Smooth muscle cell (in vitro differentiated cells): ENCODE measurements around the gene SDF4. TPM values are rescaled to one million over a fixed set of nuclear protein-coding genes. Genes with fewer than 3 reads are reported as not detected.

Source experiments
- DNase-seq: peaks from one replicate; lab custom pipeline; 2025; ENCODE audit not compliant: unreplicated experiment; lab: John Stamatoyannopoulos, UW
- H2AFZ ChIP-seq: fragments of 200-600 bp; sonication (generic); 2 replicates; pipeline ENCODE4 v1.6.0; 2016; ENCODE audit warnings: antibody characterized with exemption, low read depth, mild to moderate bottlenecking
- H3F3A ChIP-seq: fragments of 200-600 bp; sonication (generic); 2 replicates; pipeline ENCODE4 v1.6.0; 2017; ENCODE audit warnings: antibody characterized with exemption, low read depth
- H3K27ac ChIP-seq: fragments of 200-600 bp; sonication (generic); 2 replicates; pipeline ENCODE4 v1.5.1; 2016; ENCODE audit warnings: low read depth, mild to moderate bottlenecking
- H3K27me3 ChIP-seq: fragments of 200-600 bp; sonication (generic); 2 replicates; pipeline ENCODE4 v1.6.1; 2016; ENCODE audit warnings: low read depth, mild to moderate bottlenecking
- H3K36me3 ChIP-seq: fragments of 200-600 bp; sonication (generic); 2 replicates; pipeline ENCODE4 v1.5.1; 2016; ENCODE audit warnings: low read depth
- H3K4me1 ChIP-seq: fragments of 200-600 bp; sonication (generic); 2 replicates; pipeline ENCODE4 v1.5.1; 2016; ENCODE audit warnings: low read depth
- H3K4me2 ChIP-seq: fragments of 200-600 bp; sonication (generic); 2 replicates; pipeline ENCODE4 v1.6.0; 2016; ENCODE audit warnings: mild to moderate bottlenecking
- H3K4me3 ChIP-seq: fragments of 200-600 bp; sonication (generic); 2 replicates; pipeline ENCODE4 v1.5.1; 2016; ENCODE audit warnings: mild to moderate bottlenecking
- H3K79me2 ChIP-seq: fragments of 200-600 bp; sonication (generic); 2 replicates; pipeline ENCODE4 v1.6.0; 2016; ENCODE audit warnings: low read depth, mild to moderate bottlenecking
- H3K9ac ChIP-seq: fragments of 200-600 bp; sonication (generic); 2 replicates; pipeline ENCODE4 v1.6.0; 2016; ENCODE audit warnings: low read depth
- H3K9me3 ChIP-seq: fragments of 200-600 bp; sonication (generic); replicated peaks from 2 replicates; pipeline ENCODE4 v1.5.1; 2016; ENCODE audit warnings: low read depth
- H4K20me1 ChIP-seq: fragments of 200-600 bp; sonication (generic); 2 replicates; pipeline ENCODE4 v1.6.0; 2016; ENCODE audit warnings: low read depth
- CTCF ChIP-seq: fragments of 200-600 bp; sonication (generic); IDR thresholded peaks from 2 replicates; pipeline ENCODE4 v1.5.1; 2017; ENCODE audit warnings: borderline replicate concordance, mild to moderate bottlenecking, antibody characterized with exemption; ENCODE audit not compliant: insufficient read depth, poor library complexity, severe bottlenecking
- WGBS: methylation state at CpG from one replicate; pipeline ENCODE4 v1.1.7; 2016; ENCODE audit warnings: low lambda C conversion rate; 5-methylcytosine and 5-hydroxymethylcytosine counted together
- polyA plus RNA-seq: library from polyadenylated mRNA; unstranded; fragments of >200 nt; fragmentation: Nextera tagmentation; extraction: Ambion mirVana; gene quantifications from 2 replicates; pipeline ENCODE4 v1.2.1, GENCODE V29; 2016
- total RNA-seq: library from RNA; depleted of rRNA; stranded (reverse); fragments of >200 nt; gene quantifications from 2 replicates; pipeline ENCODE4 v1.2.3, GENCODE V29; 2014

Gene SDF4
- total and polyA plus RNA-seq, 2 experiments from 2014 or later = 94.9 to 263 TPM

- no peak for TF ChIP-seq CTCF
- H3K9me3 ChIP-seq = no peaks in the 10 kb centered on the region
- WGBS = 96% methylated on average over 26 of the region's 26 CpGs
- no peak overlapping the region for H3K4me3 ChIP-seq
- H3K79me2 ChIP-seq = peaks cover 28% of the 10 kb centered on the region
- no peaks in the 10 kb centered on the region for H3K4me1 ChIP-seq
- no peak overlapping the region for H3K4me2 ChIP-seq
- DNase-seq = no peak
- H3K27me3 ChIP-seq = no peaks in the 10 kb centered on the region
- H3F3A ChIP-seq = no peaks in the 10 kb centered on the region
- H3K9ac ChIP-seq = no peak overlapping the region
- H3K36me3 ChIP-seq = no peaks in the 10 kb centered on the region
- no peak overlapping the region for H2AFZ ChIP-seq
- H4K20me1 ChIP-seq = peaks cover 84% of the 10 kb centered on the region
- no peak overlapping the region for H3K27ac ChIP-seq
These were observed 28.3 kb upstream of the SDF4 start for GRCh38 chr1:1259951-1260600.

- DNase-seq = no peak
- H2AFZ ChIP-seq = no peak overlapping the region
- no peaks in the 10 kb centered on the region for H3K4me1 ChIP-seq
- peaks cover 84% of the 10 kb centered on the region for H4K20me1 ChIP-seq
- no peak for TF ChIP-seq CTCF
- no peaks in the 10 kb centered on the region for H3F3A ChIP-seq
- H3K4me2 ChIP-seq = no peak overlapping the region
- no peak overlapping the region for H3K27ac ChIP-seq
- peaks cover 28% of the 10 kb centered on the region for H3K79me2 ChIP-seq
- no peak overlapping the region for H3K4me3 ChIP-seq
- H3K27me3 ChIP-seq = no peaks in the 10 kb centered on the region
- H3K9ac ChIP-seq = no peak overlapping the region
- no peaks in the 10 kb centered on the region for H3K36me3 ChIP-seq
- no peaks in the 10 kb centered on the region for H3K9me3 ChIP-seq
- WGBS = 99% methylated on average over 18 of the region's 18 CpGs
These were observed 27.7 kb upstream of the SDF4 start for GRCh38 chr1:1259540-1259939.

- Histone ChIP-seq H3K9ac (no peak overlapping the region), H3K36me3 (no peaks in the 10 kb centered on the region), H3K4me2 (no peak overlapping the region), H3K27ac (no peak overlapping the region), H3K4me3 (no peak overlapping the region), H3K9me3 (no peaks in the 10 kb centered on the region), H3K27me3 (no peaks in the 10 kb centered on the region), H3K79me2 (peaks cover 24% of the 10 kb centered on the region), H4K20me1 (peaks cover 80% of the 10 kb centered on the region), H2AFZ (no peak overlapping the region), H3K4me1 (no peaks in the 10 kb centered on the region), H3F3A (no peaks in the 10 kb centered on the region)
- 98% methylated on average over 22 of the region's 22 CpGs for WGBS
- no peak for TF ChIP-seq CTCF
- DNase-seq = no peak
These were observed 27.3 kb upstream of the SDF4 start for GRCh38 chr1:1259119-1259488.
